ENCODE data around the gene ANKRD16.

- TF ChIP-seq CTCF (IDR thresholded peaks at IDR 0.05; ENCODE audit: borderline replicate concordance, extremely low read depth, low read length, poor library complexity, severe bottlenecking) (no peak), EZH2 (IDR thresholded peaks at IDR 0.05; ENCODE audit: borderline replicate concordance, low read depth, low read length, severe bottlenecking) (no peak)
These were observed 47.7 kb downstream of the ANKRD16 start for GRCh38 chr10:5841965-5842364.

Measured in DND-41 (cell line).